HCT116 (cell line): ENCODE data around the gene FNDC3A. TPM values are rescaled to one million over a fixed set of nuclear protein-coding genes. Genes with fewer than 3 reads are reported as not detected.
A peak's percentile ranks its signal among the peaks of the same experiment; 100 is the strongest.

Source experiments
- ATAC-seq: fragments of 200-7000 bp; cut with Tn5 transposase; 2 replicates; pipeline ENCODE4 v1.9.1; 2020; ENCODE audit warnings: mild to moderate bottlenecking, moderate library complexity
- BruUV-seq: library from RNA; stranded (reverse); fragments of 400-500 nt; replicated peaks from 2 replicates; lab custom pipeline; 2021; lab: Mats Ljungman, UMichigan
- CTCF ChIA-PET: fragments of 300-600 bp; sonication (Branson Sonifier 250); formaldehyde crosslinking; loops from one replicate; lab custom pipeline; 2021; ENCODE audit warnings: antibody characterized with exemption; lab: Charles Lee
- POLR2A ChIA-PET: fragments of 300-600, 350-600 bp; sonication (Branson Sonifier 250); formaldehyde crosslinking; loops from one replicate; lab custom pipeline; 2021; ENCODE audit warnings: antibody characterized with exemption; lab: Charles Lee
- RAD21 ChIA-PET, 2 experiments: fragments of 300-600 bp; sonication (Branson Sonifier 250); formaldehyde crosslinking; loops; one replicate each; lab custom pipeline; 2023; ENCODE audit warnings: low total read pairs in 2 of 2; ENCODE audit not compliant: uncharacterized antibody in 2 of 2, unreplicated experiment in 2 of 2, low non-redundant PET in 1 of 2; lab: Charles Lee
- DNase-seq: peaks from one replicate; pipeline ENCODE4 v3.0.0-alpha.2; 2010; ENCODE audit warnings: low read depth, low spot score
- H2AFZ ChIP-seq: fragments of 200-600 bp; shearing (Covaris generic), sonication (generic); 2 replicates; pipeline ENCODE4 v1.6.1; 2017; ENCODE audit warnings: low read depth, mixed run types, mixed read lengths, antibody characterized with exemption, low read length; ENCODE audit not compliant: poor library complexity, severe bottlenecking
- H3K27ac ChIP-seq: 2 replicates; pipeline ENCODE4 v1.5.1; 2012; ENCODE audit warnings: low read depth, low read length
- H3K27me3 ChIP-seq: fragments of 200-600 bp; sonication (generic); 2 replicates; pipeline ENCODE4 v1.6.1; 2016; ENCODE audit warnings: mixed run types, low read length, mixed read lengths; ENCODE audit not compliant: insufficient read depth
- H3K36me3 ChIP-seq, 2 experiments: fragments of 200-500 bp in 1 of 2; fragments of 200-600 bp in 1 of 2; sonication (Bioruptor generic) in 1 of 2; sonication (generic) in 1 of 2; 2 replicates each; pipeline versions ENCODE4 v1.5.1 to v1.6.1; 2014 to 2016; ENCODE audit warnings: low read length in 2 of 2, inconsistent platforms in 1 of 2, mixed read lengths in 1 of 2, mixed run types in 1 of 2; ENCODE audit not compliant: insufficient read depth in 2 of 2, control insufficient read depth in 1 of 2
- H3K4me1 ChIP-seq, 2 experiments: fragments of 200-600 bp in 1 of 2; sonication (generic) in 1 of 2; 2 replicates each; pipeline versions ENCODE4 v1.5.1 to v1.6.1; 2012 to 2017; ENCODE audit warnings: low read length in 2 of 2, inconsistent platforms in 1 of 2, mild to moderate bottlenecking in 1 of 2, mixed read lengths in 1 of 2, mixed run types in 1 of 2, moderate library complexity in 1 of 2; ENCODE audit not compliant: insufficient read depth in 2 of 2, control insufficient read depth in 1 of 2
- H3K4me2 ChIP-seq: fragments of 200-600 bp; sonication (generic); 2 replicates; pipeline ENCODE4 v1.6.1; 2017; ENCODE audit warnings: mixed run types, low read length, mixed read lengths
- H3K4me3 ChIP-seq, 2 experiments: fragments of 200-600 bp in 1 of 2; sonication (generic) in 1 of 2; replicated peaks in 1 of 2; 2 replicates each; pipeline ENCODE4 v1.5.1; 2011 to 2016; ENCODE audit warnings: low read length in 2 of 2, control low read depth in 1 of 2, low read depth in 1 of 2, mild to moderate bottlenecking in 1 of 2, mixed read lengths in 1 of 2, mixed run types in 1 of 2
- H3K79me2 ChIP-seq: fragments of 200-600 bp; sonication (generic); 2 replicates; pipeline ENCODE4 v1.6.1; 2017; ENCODE audit warnings: mild to moderate bottlenecking, mixed run types, low read length, moderate library complexity, mixed read lengths; ENCODE audit not compliant: insufficient read depth
- H3K9ac ChIP-seq: fragments of 200-600 bp; sonication (generic); 2 replicates; pipeline ENCODE4 v1.6.1; 2016; ENCODE audit warnings: low read length, mixed read lengths
- H3K9me2 ChIP-seq: fragments of 200-600 bp; sonication (generic), shearing (Covaris generic); 2 replicates; pipeline ENCODE4 v1.6.1; 2017; ENCODE audit warnings: mixed run types, mild to moderate bottlenecking, moderate library complexity; ENCODE audit not compliant: insufficient read depth
- H3K9me3 ChIP-seq, 2 experiments: fragments of 200-500 bp in 1 of 2; fragments of 200-600 bp in 1 of 2; sonication (Bioruptor generic) in 1 of 2; sonication (generic) in 1 of 2; 2 replicates each; pipeline ENCODE4 v1.6.1; 2014 to 2017; ENCODE audit warnings: low read length in 2 of 2, mixed read lengths in 2 of 2, inconsistent platforms in 1 of 2, low read depth in 1 of 2, mild to moderate bottlenecking in 1 of 2, mixed run types in 1 of 2, moderate library complexity in 1 of 2; ENCODE audit not compliant: control insufficient read depth in 1 of 2, insufficient read depth in 1 of 2
- H4K20me1 ChIP-seq: fragments of 200-600 bp; sonication (generic), shearing (Covaris generic); 2 replicates; pipeline ENCODE4 v1.6.1; 2017; ENCODE audit warnings: mixed run types, mild to moderate bottlenecking, moderate library complexity; ENCODE audit not compliant: insufficient read depth
- CBX3 ChIP-seq: IDR thresholded peaks from 2 replicates; pipeline ENCODE4 v1.6.1; 2012; ENCODE audit warnings: low read depth
- CEBPB ChIP-seq: IDR thresholded peaks from 2 replicates; pipeline ENCODE4 v1.6.1; 2012; ENCODE audit warnings: low read depth
- EGR1 ChIP-seq: IDR thresholded peaks from 2 replicates; pipeline ENCODE4 v1.6.1; 2012; ENCODE audit warnings: low read depth
- FOSL1 ChIP-seq: IDR thresholded peaks from 2 replicates; pipeline ENCODE4 v1.6.1; 2012; ENCODE audit warnings: low read depth
- JUND ChIP-seq: IDR thresholded peaks from 2 replicates; pipeline ENCODE4 v1.6.1; 2012
- POLR2A ChIP-seq: IDR thresholded peaks from 2 replicates; pipeline ENCODE4 v1.7.0; 2011; ENCODE audit warnings: borderline replicate concordance; ENCODE audit not compliant: insufficient read depth, insufficient read length; ENCODE audit errors: extremely low read depth
- SP1 ChIP-seq: IDR thresholded peaks from 2 replicates; pipeline ENCODE4 v1.6.1; 2012; ENCODE audit warnings: low read depth
- SRF ChIP-seq: IDR thresholded peaks from 2 replicates; pipeline ENCODE4 v1.6.1; 2012; ENCODE audit warnings: low read depth
- TCF7L2 ChIP-seq: IDR thresholded peaks from 2 replicates; pipeline ENCODE4 v1.7.0; 2011; ENCODE audit warnings: borderline replicate concordance, inconsistent platforms; ENCODE audit not compliant: insufficient read depth, insufficient read length; ENCODE audit errors: extremely low read depth
- YY1 ChIP-seq: IDR thresholded peaks from 2 replicates; pipeline ENCODE4 v1.6.1; 2011; ENCODE audit warnings: low read length, low read depth, moderate library complexity, mild to moderate bottlenecking; ENCODE audit not compliant: insufficient replicate concordance; ENCODE audit errors: extremely low read depth
- ZNF274 ChIP-seq: fragments of 200-500 bp; sonication (Bioruptor generic); IDR thresholded peaks from 2 replicates; pipeline ENCODE4 v1.6.1; 2014; ENCODE audit warnings: mild to moderate bottlenecking, low read depth, low read length, inconsistent platforms
- intact Hi-C: fragments of 100-400 bp; cut with micrococcal nuclease; formaldehyde crosslinking; loops from 2 replicates; pipeline ENCODE4 v1.10.0; 2022
- total RNA-seq: library from RNA; stranded (reverse); gene quantifications from one replicate; pipeline ENCODE4 v1.2.1, GENCODE V29; 2021; ENCODE audit not compliant: unreplicated experiment
- TF ChIP-seq, protein P1 (sequence below), 3 experiments: fragments of 200-600 bp in 1 of 3; sonication (generic) in 1 of 3; IDR thresholded peaks in 2 of 3; conservative IDR thresholded peaks in 1 of 3; 2 replicates each; pipeline ENCODE4 v1.5.1; 2012 to 2017; ENCODE audit warnings: low read depth in 2 of 3, low read length in 2 of 3, antibody characterized with exemption in 1 of 3, borderline replicate concordance in 1 of 3, control low read depth in 1 of 3, mild to moderate bottlenecking in 1 of 3, mixed read lengths in 1 of 3, mixed run types in 1 of 3, moderate library complexity in 1 of 3; ENCODE audit not compliant: insufficient read depth in 1 of 3
- TF ChIP-seq, protein P2 (sequence below): IDR thresholded peaks from 2 replicates; pipeline ENCODE4 v1.6.1; 2012

Gene FNDC3A
- total RNA-seq, 1 experiment from 2014 or later, result 30.5 TPM

DNA sequence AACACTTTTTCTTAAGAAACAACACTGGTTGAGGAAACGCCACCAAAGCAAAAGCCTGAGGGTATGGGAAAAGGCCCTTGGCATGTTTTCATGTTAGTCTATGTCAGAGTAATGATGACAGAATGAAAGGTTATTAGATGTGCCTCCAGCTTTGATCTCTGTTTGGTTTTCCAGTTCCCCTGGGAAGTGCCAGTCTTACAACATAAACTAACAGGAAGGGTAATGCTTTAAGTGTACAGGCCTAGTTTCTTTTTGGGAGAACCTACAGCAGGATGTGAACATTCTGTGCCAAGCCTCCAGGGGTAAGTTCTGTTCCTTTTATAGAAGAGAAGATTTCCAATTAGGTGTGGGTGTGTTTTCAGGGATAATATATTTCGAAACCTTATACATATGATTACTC lies 121.7 kb downstream of the FNDC3A start:
- DNase-seq (peak; percentile 13), ATAC-seq (no peak)
- Histone ChIP-seq H3K27me3 (no peaks in the 10 kb centered on the region), H3K9me3 (no peaks in the 10 kb centered on the region), H3K9ac (peak overlapping the region; percentile 8; the same call in 1 of the 2 replicates), H3K9me2 (no peaks in the 10 kb centered on the region), H3K4me1 (peaks cover 30 to 41% of the 10 kb centered on the region in 2 experiments), H3K4me3 (no peak overlapping the region), H2AFZ (no peak overlapping the region), H4K20me1 (no peaks in the 10 kb centered on the region), H3K4me2 (peak overlapping the region; percentile 65), H3K27ac (peak overlapping the region; percentile 58; the same call in 1 of the 2 replicates), H3K36me3 (no peaks in the 10 kb centered on the region), H3K79me2 (no peaks in the 10 kb centered on the region)
- BruUV-seq, result no TSS peak
- CTCF ChIA-PET, result no interaction called here
- POLR2A ChIA-PET, result no interaction called here
- TF ChIP-seq TCF7L2 (peak; percentile 62), FOSL1 (no peak), CEBPB (0 out of 2 replicates have a peak, but pooled peaks have one; percentile 28), ZNF274 (no peak), EGR1 (no peak)
- TF ChIP-seq, protein P1, sequence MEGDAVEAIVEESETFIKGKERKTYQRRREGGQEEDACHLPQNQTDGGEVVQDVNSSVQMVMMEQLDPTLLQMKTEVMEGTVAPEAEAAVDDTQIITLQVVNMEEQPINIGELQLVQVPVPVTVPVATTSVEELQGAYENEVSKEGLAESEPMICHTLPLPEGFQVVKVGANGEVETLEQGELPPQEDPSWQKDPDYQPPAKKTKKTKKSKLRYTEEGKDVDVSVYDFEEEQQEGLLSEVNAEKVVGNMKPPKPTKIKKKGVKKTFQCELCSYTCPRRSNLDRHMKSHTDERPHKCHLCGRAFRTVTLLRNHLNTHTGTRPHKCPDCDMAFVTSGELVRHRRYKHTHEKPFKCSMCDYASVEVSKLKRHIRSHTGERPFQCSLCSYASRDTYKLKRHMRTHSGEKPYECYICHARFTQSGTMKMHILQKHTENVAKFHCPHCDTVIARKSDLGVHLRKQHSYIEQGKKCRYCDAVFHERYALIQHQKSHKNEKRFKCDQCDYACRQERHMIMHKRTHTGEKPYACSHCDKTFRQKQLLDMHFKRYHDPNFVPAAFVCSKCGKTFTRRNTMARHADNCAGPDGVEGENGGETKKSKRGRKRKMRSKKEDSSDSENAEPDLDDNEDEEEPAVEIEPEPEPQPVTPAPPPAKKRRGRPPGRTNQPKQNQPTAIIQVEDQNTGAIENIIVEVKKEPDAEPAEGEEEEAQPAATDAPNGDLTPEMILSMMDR (IDR thresholded peaks at IDR 0.05 in 2 of 3, conservative IDR thresholded peaks at IDR 0.05 in 1 of 3; ENCODE audit: borderline replicate concordance in 1 of 3, insufficient read depth in 1 of 3, low read depth in 2 of 3, low read length in 2 of 3), result no peak
- RAD21 ChIA-PET, result no interaction called here
- intact Hi-C loops, result loop anchor here (5.0 to 10.0 kb wide), 2 partner anchors 120 to 507 kb away; partner anchors contain the start of gene FNDC3A

DNA sequence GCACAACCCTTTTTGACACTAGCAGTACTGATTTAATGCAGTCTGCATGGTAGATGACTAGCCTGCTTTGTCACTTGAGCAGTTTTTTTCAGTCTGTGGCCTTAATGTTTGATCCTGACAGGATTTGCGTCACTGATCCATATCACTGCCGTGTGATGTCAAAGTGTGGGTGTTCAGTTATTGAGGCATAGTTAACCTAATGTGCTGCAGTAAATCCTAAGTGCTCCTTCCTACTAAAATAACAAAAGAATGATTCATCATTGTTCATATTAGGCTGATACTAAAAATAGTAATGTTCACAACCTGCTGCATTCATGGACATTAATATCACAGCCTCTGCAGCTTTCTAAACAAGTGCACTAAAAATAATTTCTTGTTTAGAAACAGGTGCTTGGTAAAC lies 122.5 kb downstream of the FNDC3A start:
- intact Hi-C loops, result loop anchor here (5.0 to 10.0 kb wide), 2 partner anchors 121 to 507 kb away; partner anchors contain the start of gene FNDC3A
- ChIA-PET POLR2A (no interaction called here), RAD21 (no interaction called here), CTCF (no interaction called here)
- H2AFZ ChIP-seq, result no peak overlapping the region
- peak; percentile 81 for ATAC-seq
- peak overlapping the region; percentile 65 for H3K4me2 ChIP-seq
- H3K36me3 ChIP-seq, result no peaks in the 10 kb centered on the region
- peak; percentile 81 for DNase-seq
- H4K20me1 ChIP-seq, result no peaks in the 10 kb centered on the region
- H3K9me2 ChIP-seq, result no peaks in the 10 kb centered on the region
- H3K4me3 ChIP-seq, result peak overlapping the region in 1 of 2 experiments; percentile 18; a peak in 1 of 4 replicates
- TF ChIP-seq, protein P2, sequence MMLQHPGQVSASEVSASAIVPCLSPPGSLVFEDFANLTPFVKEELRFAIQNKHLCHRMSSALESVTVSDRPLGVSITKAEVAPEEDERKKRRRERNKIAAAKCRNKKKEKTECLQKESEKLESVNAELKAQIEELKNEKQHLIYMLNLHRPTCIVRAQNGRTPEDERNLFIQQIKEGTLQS, result 0 out of 2 replicates have a peak, but pooled peaks have one; percentile 27
- TF ChIP-seq CEBPB (peak; percentile 54; the same call in 1 of the 2 replicates), SRF (peak; percentile 77), JUND (peak; percentile 62), YY1 (no peak), EGR1 (peak; percentile 77), SP1 (peak; percentile 76), FOSL1 (peak; percentile 66), CBX3 (peak; percentile 57; the same call in 1 of the 2 replicates), TCF7L2 (no peak), POLR2A (no peak)
- BruUV-seq, result no TSS peak
- H3K9ac ChIP-seq, result 0 out of 2 replicates have a peak overlapping the region, but pooled peaks have one; percentile 8
- peak overlapping the region; percentile 58; the same call in 1 of the 2 replicates for H3K27ac ChIP-seq
- peaks cover 27 to 35% of the 10 kb centered on the region in 2 experiments for H3K4me1 ChIP-seq
- H3K79me2 ChIP-seq, result no peaks in the 10 kb centered on the region
- H3K9me3 ChIP-seq, result no peaks in the 10 kb centered on the region
- H3K27me3 ChIP-seq, result no peaks in the 10 kb centered on the region
